SJSA1 (cell line): ENCODE results near the gene MTHFD1L. TPM values are rescaled to one million over a fixed set of nuclear protein-coding genes. Genes with fewer than 3 reads are reported as not detected.

Source experiments
- DNase-seq, 2 experiments: peaks; one replicate each; pipeline ENCODE4 v3.0.0-alpha.2; 2015 to 2020; ENCODE audit warnings: low spot score in 2 of 2, low read depth in 1 of 2
- H3K27ac ChIP-seq: fragments of 250-450 bp; sonication (Bioruptor Pico); 2 replicates; pipeline ENCODE4 v1.5.1; 2020; ENCODE audit warnings: mild to moderate bottlenecking, moderate library complexity
- H3K27me3 ChIP-seq: fragments of 250-450 bp; sonication (Bioruptor Pico); replicated peaks from 2 replicates; pipeline ENCODE4 v1.5.1; 2020; ENCODE audit warnings: mild to moderate bottlenecking, moderate library complexity
- H3K36me3 ChIP-seq: fragments of 250-450 bp; sonication (Bioruptor Pico); 2 replicates; pipeline ENCODE4 v1.5.1; 2020; ENCODE audit warnings: mild to moderate bottlenecking
- H3K4me1 ChIP-seq: fragments of 250-450 bp; sonication (Bioruptor Pico); replicated peaks from 2 replicates; pipeline ENCODE4 v1.6.1; 2021; ENCODE audit warnings: mild to moderate bottlenecking
- H3K4me3 ChIP-seq: fragments of 250-450 bp; sonication (Bioruptor Pico); 2 replicates; pipeline ENCODE4 v1.5.1; 2020; ENCODE audit warnings: mild to moderate bottlenecking
- H3K9me3 ChIP-seq: fragments of 250-450 bp; sonication (Bioruptor Pico); replicated peaks from 2 replicates; pipeline ENCODE4 v1.5.1; 2020; ENCODE audit warnings: mild to moderate bottlenecking
- total RNA-seq: library from RNA; depleted of rRNA; stranded (reverse); fragments of >200 nt; shearing (Covaris generic); gene quantifications from 2 replicates; pipeline ENCODE4 v1.2.3, GENCODE V29; 2014

The MTHFD1L gene
- total RNA-seq, 1 experiment from 2014 or later, result 24.8 TPM

DNA sequence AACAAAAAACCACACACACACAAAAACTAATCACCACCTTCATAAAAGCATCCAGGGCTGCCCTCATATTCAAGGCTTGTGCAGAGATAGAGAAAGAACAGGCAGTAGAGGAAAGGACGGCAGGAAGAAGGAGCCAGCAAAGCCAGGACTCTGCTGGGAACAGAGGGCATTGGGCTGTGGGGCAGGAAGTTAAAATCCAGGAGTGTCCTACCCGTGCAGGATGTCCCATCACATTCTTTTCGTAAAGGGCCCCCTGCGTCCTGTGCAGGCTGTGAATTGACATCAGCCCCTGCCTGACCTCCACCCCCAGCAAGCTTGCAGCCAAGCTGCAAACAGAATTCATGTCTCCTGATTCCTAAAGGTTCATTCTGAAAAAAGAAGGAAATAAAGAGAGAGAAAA, 277.8 kb downstream of the MTHFD1L start:
- H3K4me3 ChIP-seq, result no peak overlapping the region
- H3K9me3 ChIP-seq, result no peaks in the 10 kb centered on the region
- H3K4me1 ChIP-seq, result peaks cover 8% of the 10 kb centered on the region
- H3K27me3 ChIP-seq, result no peaks in the 10 kb centered on the region
- H3K36me3 ChIP-seq, result no peaks in the 10 kb centered on the region
- DNase-seq, result no peak
- H3K27ac ChIP-seq, result no peak overlapping the region

DNA sequence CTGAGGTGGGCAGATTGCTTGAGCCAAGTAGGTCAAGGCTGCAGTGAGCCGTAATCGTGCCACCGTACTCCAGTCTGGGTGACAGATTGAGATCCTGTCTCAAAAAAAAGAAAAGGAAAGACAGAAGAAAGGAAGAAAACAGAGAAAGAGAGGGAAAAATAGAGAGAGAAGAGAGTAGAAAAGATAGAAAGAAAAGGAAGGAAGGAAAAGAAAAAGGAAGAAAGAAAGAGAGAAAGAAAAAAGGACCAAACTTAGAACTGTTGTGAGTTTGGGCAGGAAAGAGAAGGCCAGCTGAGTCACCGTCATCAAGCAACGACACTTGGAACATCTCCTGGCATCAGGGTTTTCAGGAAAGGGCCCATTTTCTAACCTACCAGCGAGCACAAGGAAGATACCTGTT, 278.3 kb downstream of the MTHFD1L start:
- Histone ChIP-seq H3K9me3 (no peaks in the 10 kb centered on the region), H3K36me3 (no peaks in the 10 kb centered on the region), H3K4me3 (no peak overlapping the region), H3K27ac (no peak overlapping the region), H3K4me1 (peaks cover 8% of the 10 kb centered on the region), H3K27me3 (no peaks in the 10 kb centered on the region)
- no peak for DNase-seq

DNA sequence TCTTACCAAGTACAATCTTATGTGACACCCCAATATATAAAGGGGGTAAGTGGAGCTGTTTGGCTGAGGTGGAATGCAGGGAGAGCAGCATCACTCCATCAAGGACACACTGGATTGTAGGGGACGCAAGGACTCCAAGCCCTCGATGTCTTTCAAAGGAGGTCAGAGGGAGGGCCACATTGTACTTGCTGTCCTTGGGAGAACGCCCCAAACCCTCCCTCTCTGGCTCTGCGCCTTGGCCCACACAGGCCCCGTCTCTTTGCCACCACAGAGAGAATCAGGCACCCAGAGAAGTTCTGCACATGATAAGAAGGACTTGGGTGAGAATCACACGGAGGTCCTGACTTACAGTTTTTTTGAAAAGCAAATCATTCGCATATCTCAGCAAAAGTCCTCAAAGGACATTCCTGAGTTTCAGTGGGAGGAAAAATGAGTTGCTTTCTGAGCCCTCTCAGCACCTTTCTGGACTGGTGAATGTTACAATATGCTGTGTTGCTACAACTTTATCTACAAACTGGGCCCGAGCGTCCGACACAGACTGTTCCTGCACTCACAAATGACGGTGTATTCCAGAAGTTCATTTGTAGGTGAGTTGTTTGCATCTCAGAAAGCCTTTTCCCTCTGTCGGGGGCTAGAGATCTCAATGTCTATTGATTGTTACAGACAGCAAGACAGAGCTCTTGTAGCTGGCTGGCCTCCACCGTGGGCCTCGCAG, 281.8 kb downstream of the MTHFD1L start:
- H3K27me3 ChIP-seq, result no peaks in the 10 kb centered on the region
- H3K27ac ChIP-seq, result no peak overlapping the region
- no peaks in the 10 kb centered on the region for H3K4me1 ChIP-seq
- no peak for DNase-seq
- no peak overlapping the region for H3K4me3 ChIP-seq
- H3K9me3 ChIP-seq, result no peaks in the 10 kb centered on the region
- no peaks in the 10 kb centered on the region for H3K36me3 ChIP-seq

DNA sequence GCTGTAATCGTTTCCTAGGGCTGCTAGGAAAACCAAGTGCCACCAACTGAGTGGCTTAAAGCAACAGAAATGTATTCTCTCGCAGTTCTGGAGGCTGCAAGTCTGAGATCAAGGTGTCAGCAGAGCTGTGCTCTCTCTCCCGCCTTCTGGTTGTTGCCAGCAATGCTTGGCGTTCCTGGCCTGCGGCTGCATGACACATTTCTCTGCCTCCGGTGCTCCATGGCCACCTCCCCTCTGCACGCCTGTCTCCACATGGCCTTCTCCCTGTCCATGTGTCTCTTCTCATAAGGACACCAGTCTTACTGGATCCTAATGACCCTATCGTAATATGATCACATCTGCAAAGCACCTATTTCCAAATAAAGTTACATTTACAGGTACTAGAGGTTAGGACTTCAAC, 282.6 kb downstream of the MTHFD1L start:
- Histone ChIP-seq H3K36me3 (no peaks in the 10 kb centered on the region), H3K27me3 (no peaks in the 10 kb centered on the region), H3K9me3 (no peaks in the 10 kb centered on the region), H3K4me3 (no peak overlapping the region), H3K27ac (no peak overlapping the region), H3K4me1 (no peaks in the 10 kb centered on the region)
- DNase-seq, result no peak

DNA sequence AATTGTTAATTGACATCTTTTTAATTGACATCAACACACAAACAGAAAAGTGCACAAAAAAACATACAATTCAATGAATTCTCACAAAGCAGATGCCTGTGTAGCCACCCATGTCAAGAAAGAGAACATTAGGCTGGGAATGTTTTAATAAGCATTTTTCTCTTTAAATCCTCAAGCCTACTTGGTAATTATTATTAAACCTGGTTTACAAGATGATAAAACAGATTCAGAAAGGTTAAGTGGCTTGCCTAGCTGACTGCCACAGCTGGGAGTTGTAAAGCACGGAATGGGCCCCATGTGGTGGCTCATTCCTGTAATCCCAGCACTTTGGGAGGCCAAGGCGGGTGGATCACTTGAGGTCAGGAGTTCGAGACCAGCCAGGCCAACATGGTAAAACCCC, 284.3 kb downstream of the MTHFD1L start:
- Histone ChIP-seq H3K4me3 (no peak overlapping the region), H3K27ac (no peak overlapping the region), H3K36me3 (no peaks in the 10 kb centered on the region), H3K4me1 (no peaks in the 10 kb centered on the region), H3K27me3 (no peaks in the 10 kb centered on the region), H3K9me3 (no peaks in the 10 kb centered on the region)
- DNase-seq, result no peak
